Stimulated activated CD8-positive, alpha-beta memory T cell treated with anti-CD3 and anti-CD28 coated beads, Interleukin-4, amount 100 ng/mL, for 24 hours (primary cell): ENCODE results near the gene BAG5.

ENCODE experiments used
- DNase-seq: peaks from one replicate; pipeline ENCODE4 v3.0.0-alpha.2; 2020; ENCODE audit warnings: low read depth

The BAG5 gene

GRCh38 chr14:103508521-103509329 lies 53.7 kb downstream of the BAG5 start:
- no peak for DNase-seq

- DNase-seq, result no peak
Observed at GRCh38 chr14:103507751-103508150, 54.7 kb downstream of the BAG5 start.
